Activated B cell treated with CpG ODN at 0.5 μM for 24 hours (primary cell): ENCODE data around the gene TECPR2. TPM values are rescaled to one million over a fixed set of nuclear protein-coding genes. Genes with fewer than 3 reads are reported as not detected.

Experiments
- ATAC-seq: fragments of 200-7000 bp; cut with Tn5 transposase; one replicate; pipeline ENCODE4 v1.10.0; 2021; ENCODE audit warnings: low read depth, mild to moderate bottlenecking, moderate library complexity
- CTCF ChIA-PET: fragments of 350-600 bp; sonication (Branson Sonifier 250); formaldehyde crosslinking; loops from one replicate; lab custom pipeline; 2021; ENCODE audit warnings: antibody characterized with exemption; lab: Charles Lee
- POLR2A ChIA-PET: fragments of 350-600 bp; sonication (Branson Sonifier 250); formaldehyde crosslinking; loops from one replicate; lab custom pipeline; 2021; ENCODE audit warnings: antibody characterized with exemption; lab: Charles Lee
- DNase-seq: peaks from one replicate; pipeline ENCODE4 v3.0.0; 2022
- H3K27ac Mint-ChIP-seq: one replicate; pipeline ENCODE4 v1.8.0; 2020; ENCODE audit warnings: mixed read lengths
- H3K27me3 Mint-ChIP-seq: one replicate; pipeline ENCODE4 v1.8.0; 2021; ENCODE audit warnings: mixed read lengths
- H3K36me3 Mint-ChIP-seq: one replicate; pipeline ENCODE4 v1.8.0; 2021; ENCODE audit warnings: low read depth, mixed read lengths
- H3K4me1 Mint-ChIP-seq: one replicate; pipeline ENCODE4 v1.8.0; 2021; ENCODE audit warnings: mixed read lengths
- H3K4me3 Mint-ChIP-seq: one replicate; pipeline ENCODE4 v1.8.0; 2020; ENCODE audit warnings: mild to moderate bottlenecking, mixed read lengths
- H3K9me3 Mint-ChIP-seq: one replicate; pipeline ENCODE4 v1.8.0; 2020; ENCODE audit warnings: mixed read lengths
- CTCF ChIP-seq: fragments of 200-600 bp; IDR thresholded peaks from one replicate; pipeline ENCODE4 v1.8.0; 2022; ENCODE audit warnings: antibody characterized with exemption, mild to moderate bottlenecking
- intact Hi-C: fragments of 100-400 bp; cut with micrococcal nuclease; formaldehyde crosslinking; loops from one replicate; pipeline ENCODE4 v1.15.1; 2024
- total RNA-seq: library from RNA; stranded (reverse); gene quantifications from 2 replicates; pipeline ENCODE4 v1.2.3, GENCODE V29; 2022

The TECPR2 gene
- total RNA-seq, 1 donor from 2014 or later: 9.9 TPM

GRCh38 chr14:102396521-102396920 lies 33.8 kb downstream of the TECPR2 start:
- DNase-seq (no peak), ATAC-seq (no peak)
- ChIA-PET POLR2A (no interaction called here), CTCF (no interaction called here)
- Mint-ChIP-seq H3K4me1 (no peaks in the 10 kb centered on the region), H3K27me3 (no peaks in the 10 kb centered on the region), H3K27ac (no peak overlapping the region), H3K36me3 (peaks cover 20% of the 10 kb centered on the region), H3K4me3 (no peak overlapping the region), H3K9me3 (peaks cover 9% of the 10 kb centered on the region)
- intact Hi-C loops: no loop called here
- no peak for TF ChIP-seq CTCF

GRCh38 chr14:102403028-102403427 lies 40.3 kb downstream of the TECPR2 start:
- Mint-ChIP-seq H3K36me3 (peaks cover 32% of the 10 kb centered on the region), H3K27ac (no peak overlapping the region), H3K4me3 (no peak overlapping the region), H3K4me1 (no peaks in the 10 kb centered on the region), H3K27me3 (no peaks in the 10 kb centered on the region), H3K9me3 (peaks cover 23% of the 10 kb centered on the region)
- intact Hi-C loops: no loop called here
- no peak for TF ChIP-seq CTCF
- ATAC-seq (no peak), DNase-seq (no peak)
- ChIA-PET CTCF (no interaction called here), POLR2A (no interaction called here)

GRCh38 chr14:102407258-102407657 lies 44.5 kb downstream of the TECPR2 start:
- POLR2A ChIA-PET: interaction anchor here (0.7 kb wide), 1 partner anchor 15 kb away, joined by 6 read pairs; no protein-coding TSS in a partner anchor
- peaks cover 27% of the 10 kb centered on the region for H3K36me3 Mint-ChIP-seq
- no peak for DNase-seq
- no peaks in the 10 kb centered on the region for H3K4me1 Mint-ChIP-seq
- H3K9me3 Mint-ChIP-seq: peaks cover 14% of the 10 kb centered on the region
- H3K4me3 Mint-ChIP-seq: no peak overlapping the region
- no peaks in the 10 kb centered on the region for H3K27me3 Mint-ChIP-seq
- no peak overlapping the region for H3K27ac Mint-ChIP-seq
- TF ChIP-seq CTCF: no peak
- ATAC-seq: no peak
- intact Hi-C loops: no loop called here
- CTCF ChIA-PET: no interaction called here

GRCh38 chr14:102408724-102409123 lies 46.0 kb downstream of the TECPR2 start:
- ChIA-PET CTCF (no interaction called here), POLR2A (no interaction called here)
- ATAC-seq (no peak), DNase-seq (no peak)
- no peak for TF ChIP-seq CTCF
- intact Hi-C loops: no loop called here
- Mint-ChIP-seq H3K27ac (no peak overlapping the region), H3K9me3 (peaks cover 2% of the 10 kb centered on the region), H3K27me3 (no peaks in the 10 kb centered on the region), H3K4me3 (no peak overlapping the region), H3K4me1 (no peaks in the 10 kb centered on the region), H3K36me3 (peaks cover 18% of the 10 kb centered on the region)

- Mint-ChIP-seq H3K4me3 (no peak overlapping the region), H3K9me3 (no peaks in the 10 kb centered on the region), H3K4me1 (no peaks in the 10 kb centered on the region), H3K27ac (no peak overlapping the region), H3K36me3 (peaks cover 14% of the 10 kb centered on the region), H3K27me3 (no peaks in the 10 kb centered on the region)
- ChIA-PET POLR2A (no interaction called here), CTCF (no interaction called here)
- intact Hi-C loops: no loop called here
- ATAC-seq (no peak), DNase-seq (no peak)
- TF ChIP-seq CTCF: no peak
Observed at GRCh38 chr14:102415671-102416070, 52.9 kb downstream of the TECPR2 start.
